ENCODE data around the gene TPPP.
"Not testable (repeated sequence)": the region's sequence is repeated elsewhere in the genome, so short reads cannot be mapped to it uniquely, and the experiment has no call there.

The TPPP gene

GRCh38 chr5:693271-694041 is at the start of gene TPPP:
Gene TPPP (minus strand): TSS chr5:693352. CDS start chr5:678060, 15,292 bp downstream.
- DNase-seq (ENCODE audit: low read depth, low spot score); POLR2A ChIA-PET; CTCF ChIA-PET: not testable (repeated sequence)
- H3K4me3 ChIP-seq (ENCODE audit: low read depth, low read length) = peak within 1 kb of the TSS; percentile 25

- POLR2A ChIA-PET; DNase-seq (ENCODE audit: low read depth, low spot score); H3K4me3 ChIP-seq (ENCODE audit: low read depth, low read length); CTCF ChIA-PET: not testable (repeated sequence)
Measured at GRCh38 chr5:742276-742675, 49.1 kb upstream of the TPPP start.

DNA sequence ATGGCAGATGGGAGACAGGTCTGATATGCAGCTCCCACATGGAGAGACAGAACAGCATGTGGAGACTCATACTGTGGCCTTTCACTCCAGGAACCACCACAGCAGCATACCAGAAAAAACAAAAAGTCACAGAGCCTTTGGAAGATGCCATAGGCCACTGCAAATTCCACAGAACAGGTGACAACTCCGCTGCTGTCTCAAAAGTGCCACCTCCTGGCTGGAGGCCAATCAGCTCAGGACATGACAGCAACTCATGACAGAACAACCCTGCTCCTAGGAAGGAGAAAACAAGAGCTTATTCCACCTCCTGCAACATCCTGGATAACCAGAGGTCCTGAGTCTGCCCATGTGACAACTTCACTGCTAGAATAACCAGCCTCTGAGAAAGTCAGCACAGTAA is 41.0 kb upstream of the TPPP start:
- CTCF ChIA-PET; DNase-seq (ENCODE audit: low read depth, low spot score); H3K4me3 ChIP-seq (ENCODE audit: low read depth, low read length); POLR2A ChIA-PET: not testable (repeated sequence)

DNA sequence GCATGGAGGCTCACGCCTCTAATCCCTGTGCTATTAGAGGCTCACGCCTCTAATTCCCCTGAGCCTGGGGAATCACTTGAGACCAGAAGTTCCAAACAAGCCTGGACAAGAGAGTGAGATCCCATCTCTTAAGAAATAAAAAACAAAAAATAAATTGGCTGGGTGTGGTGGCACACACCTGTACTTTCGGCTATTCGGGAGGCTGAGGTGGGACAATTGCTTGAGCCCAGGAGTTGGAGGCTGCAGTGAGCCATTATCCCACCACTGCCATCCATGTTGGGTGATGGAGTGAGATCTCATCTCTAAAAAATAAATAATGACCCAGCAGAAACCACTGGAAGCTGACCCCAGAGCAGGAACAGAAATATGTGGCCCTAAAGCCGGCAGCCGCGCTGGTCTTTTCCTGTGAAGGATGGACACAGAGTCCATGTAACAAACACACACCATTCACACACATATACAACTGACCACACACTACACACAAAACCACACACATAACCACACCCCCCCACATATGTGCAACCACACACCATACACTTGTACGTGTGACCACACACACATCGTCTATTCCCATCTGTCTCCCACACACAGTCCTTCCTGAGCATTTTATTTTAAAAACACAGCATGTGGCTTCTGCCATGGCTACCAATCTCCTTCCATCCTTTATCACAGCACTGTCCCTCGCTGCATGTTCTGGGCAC is 39.8 kb upstream of the TPPP start:
- POLR2A ChIA-PET; DNase-seq (ENCODE audit: low read depth, low spot score); H3K4me3 ChIP-seq (ENCODE audit: low read depth, low read length); CTCF ChIA-PET: not testable (repeated sequence)

DNA sequence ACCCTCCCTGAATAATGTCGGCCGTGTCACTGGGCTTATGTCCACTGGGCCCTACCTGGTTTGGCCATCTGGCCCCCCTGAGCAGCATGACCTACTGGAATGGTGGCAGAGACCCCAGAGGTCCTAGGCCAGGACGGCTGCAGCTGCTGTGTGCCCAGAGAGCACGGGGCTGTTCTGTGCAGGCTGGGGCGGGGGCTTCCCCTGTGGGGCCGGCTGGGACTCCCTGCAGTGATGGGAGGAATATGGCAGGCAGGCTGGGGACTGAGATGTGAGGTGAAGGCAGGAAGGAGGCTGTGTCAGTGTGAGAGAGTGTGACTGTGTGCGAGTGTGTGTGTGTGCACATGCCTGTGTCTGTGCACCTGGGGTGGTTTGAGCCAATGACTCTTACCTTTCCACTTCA is 36.1 kb upstream of the TPPP start:
- DNase-seq (ENCODE audit: low read depth, low spot score); H3K4me3 ChIP-seq (ENCODE audit: low read depth, low read length); CTCF ChIA-PET; POLR2A ChIA-PET: not testable (repeated sequence)

DNA sequence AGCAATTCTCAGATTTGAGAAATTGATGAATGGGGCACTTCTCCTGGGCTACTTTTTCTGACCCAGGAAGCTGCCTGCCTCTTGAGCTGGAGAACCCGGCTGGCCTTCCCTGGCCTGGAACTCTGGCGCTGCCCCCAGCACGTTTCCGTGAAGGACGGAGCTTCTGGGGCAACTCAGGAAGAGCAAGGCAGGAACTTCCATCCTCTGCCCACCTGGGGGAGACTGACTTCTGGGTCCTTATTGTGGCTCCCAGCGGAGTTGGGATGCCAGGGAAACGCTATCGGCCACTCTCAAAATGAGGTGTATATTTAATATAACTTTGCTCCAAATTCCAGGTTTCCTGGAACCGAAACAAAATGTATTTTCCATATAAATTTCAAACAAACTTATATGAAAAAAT is 33.9 kb upstream of the TPPP start:
- CTCF ChIA-PET; POLR2A ChIA-PET; H3K4me3 ChIP-seq (ENCODE audit: low read depth, low read length); DNase-seq (ENCODE audit: low read depth, low spot score): not testable (repeated sequence)

DNA sequence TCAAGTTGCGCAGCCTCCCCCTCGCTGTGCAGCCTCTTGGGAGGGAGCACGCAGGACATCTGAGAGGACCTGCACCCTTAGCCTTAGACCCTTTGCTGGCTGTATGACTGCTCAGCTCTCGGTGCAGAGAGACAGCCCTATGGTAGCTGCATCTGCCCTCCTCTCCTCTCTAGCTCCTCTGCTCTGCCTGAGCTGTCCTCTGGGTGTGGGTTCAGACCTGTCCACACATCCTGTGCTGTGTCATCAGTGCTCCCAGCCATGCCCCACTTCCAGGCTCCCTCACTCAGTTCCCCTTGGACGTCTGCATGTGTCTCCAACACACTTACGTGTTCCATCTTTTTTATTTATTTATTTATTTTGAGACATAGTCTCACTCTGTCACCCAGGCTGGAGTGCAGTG is 30.7 kb upstream of the TPPP start:
- DNase-seq (ENCODE audit: low read depth, low spot score); CTCF ChIA-PET; POLR2A ChIA-PET; H3K4me3 ChIP-seq (ENCODE audit: low read depth, low read length): not testable (repeated sequence)

GRCh38 chr5:723309-723708 is 30.2 kb upstream of the TPPP start:
- POLR2A ChIA-PET; DNase-seq (ENCODE audit: low read depth, low spot score): not testable (repeated sequence)

DNA sequence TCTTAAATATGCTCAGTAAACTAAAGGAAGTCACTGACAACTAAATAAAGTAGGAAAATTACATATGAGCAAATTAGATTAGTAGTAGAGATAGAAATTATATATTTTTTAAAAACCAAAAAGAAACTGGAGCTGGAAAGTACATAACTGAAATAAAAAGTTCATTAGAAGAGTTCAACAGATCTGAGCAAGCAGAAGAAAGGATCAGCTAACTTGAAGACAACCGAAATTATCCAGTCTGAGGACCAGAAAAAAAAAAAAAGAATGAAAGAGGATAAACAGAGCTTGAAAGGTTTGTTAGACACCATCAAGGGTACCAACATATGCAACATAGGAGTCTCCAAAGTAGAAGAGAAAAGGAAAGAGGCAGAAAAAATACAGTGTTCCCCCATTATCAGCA is 26.2 kb upstream of the TPPP start:
- DNase-seq (ENCODE audit: low read depth, low spot score); H3K4me3 ChIP-seq (ENCODE audit: low read depth, low read length); POLR2A ChIA-PET; CTCF ChIA-PET: not testable (repeated sequence)

More at GRCh38 chr5:723309-723708, 30.2 kb upstream of the TPPP start:
- H3K4me3 ChIP-seq (ENCODE audit: low read depth, low read length); CTCF ChIA-PET: not testable (repeated sequence)

- no peak for DNase-seq (ENCODE audit: low read depth, low spot score)
- CTCF ChIA-PET = no interaction called here
- H3K4me3 ChIP-seq (ENCODE audit: low read depth, low read length) = no peak overlapping the region
- POLR2A ChIA-PET = no interaction called here
- TF ChIP-seq CTCF (IDR thresholded peaks at IDR 0.05; ENCODE audit: insufficient read depth, low read length, missing control alignments) = no peak
Measured at GRCh38 chr5:717143-717542, 24.0 kb upstream of the TPPP start.

DNA sequence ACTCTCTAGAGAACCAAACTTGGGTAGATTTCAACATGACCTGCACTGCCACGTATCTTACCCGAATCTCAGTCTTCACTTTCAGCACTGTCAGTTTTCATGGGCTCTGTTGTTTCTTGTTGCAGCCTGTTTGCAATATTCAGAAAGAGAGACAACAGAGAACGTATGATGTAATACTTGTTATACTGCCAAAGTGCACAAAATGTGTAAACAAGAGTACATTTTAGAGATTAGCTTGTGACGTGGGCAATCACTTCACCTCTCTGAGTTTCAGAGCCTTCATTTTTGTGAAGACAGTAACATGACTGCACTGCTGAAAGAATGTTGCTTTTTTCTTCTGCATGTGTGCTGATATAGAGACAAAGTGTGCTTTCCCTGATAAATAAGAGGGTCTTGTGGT is 23.6 kb upstream of the TPPP start:
- H3K4me3 ChIP-seq (ENCODE audit: low read depth, low read length); DNase-seq (ENCODE audit: low read depth, low spot score); CTCF ChIA-PET; POLR2A ChIA-PET: not testable (repeated sequence)

GRCh38 chr5:715636-716035 is 22.5 kb upstream of the TPPP start:
- POLR2A ChIA-PET; DNase-seq (ENCODE audit: low read depth, low spot score); CTCF ChIA-PET; H3K4me3 ChIP-seq (ENCODE audit: low read depth, low read length): not testable (repeated sequence)

GRCh38 chr5:714215-715118 is 21.3 kb upstream of the TPPP start:
- H3K4me3 ChIP-seq (ENCODE audit: low read depth, low read length); DNase-seq (ENCODE audit: low read depth, low spot score); POLR2A ChIA-PET; CTCF ChIA-PET: not testable (repeated sequence)

- POLR2A ChIA-PET; DNase-seq (ENCODE audit: low read depth, low spot score); CTCF ChIA-PET; H3K4me3 ChIP-seq (ENCODE audit: low read depth, low read length): not testable (repeated sequence)
Measured at GRCh38 chr5:713686-714085, 20.5 kb upstream of the TPPP start.

- DNase-seq (ENCODE audit: low read depth, low spot score); POLR2A ChIA-PET; CTCF ChIA-PET; H3K4me3 ChIP-seq (ENCODE audit: low read depth, low read length): not testable (repeated sequence)
Measured at GRCh38 chr5:708848-709517, 15.8 kb upstream of the TPPP start.
